H9 (cell line): ENCODE measurements around the gene DIS3L2. TPM values are rescaled to one million over a fixed set of nuclear protein-coding genes. Genes with fewer than 3 reads are reported as not detected.
"Not testable (repeated sequence)": the region's sequence is repeated elsewhere in the genome, so short reads cannot be mapped to it uniquely, and the experiment has no call there.

ENCODE experiments used
- DNase-seq: peaks from one replicate; pipeline ENCODE4 v3.0.0-alpha.2; 2017
- H2AFZ ChIP-seq: one replicate; pipeline ENCODE4 v1.6.1; 2013; ENCODE audit warnings: mild to moderate bottlenecking, low read length, control low read depth, moderate library complexity
- H2AK5ac ChIP-seq: 2 replicates; pipeline ENCODE4 v1.6.1; 2013; ENCODE audit warnings: low read length, control low read depth, mixed read lengths; ENCODE audit not compliant: insufficient read length
- H2BK120ac ChIP-seq: one replicate; pipeline ENCODE4 v1.6.1; 2013; ENCODE audit warnings: low read depth, mild to moderate bottlenecking, low read length, control low read depth, inconsistent platforms; ENCODE audit not compliant: poor library complexity, severe bottlenecking
- H2BK12ac ChIP-seq: 2 replicates; pipeline ENCODE4 v1.6.1; 2013; ENCODE audit warnings: low read length, control low read depth, mixed read lengths, low read depth; ENCODE audit not compliant: insufficient read length
- H2BK15ac ChIP-seq: 2 replicates; pipeline ENCODE4 v1.6.1; 2013; ENCODE audit warnings: low read depth, low read length, control low read depth
- H2BK20ac ChIP-seq: one replicate; pipeline ENCODE4 v1.6.1; 2013; ENCODE audit warnings: low read depth, mild to moderate bottlenecking, low read length, control low read depth, inconsistent platforms; ENCODE audit not compliant: poor library complexity, severe bottlenecking
- H2BK5ac ChIP-seq: 2 replicates; pipeline ENCODE4 v1.6.1; 2013; ENCODE audit warnings: low read length, control low read depth, mixed read lengths; ENCODE audit not compliant: insufficient read length
- H3K14ac ChIP-seq: 2 replicates; pipeline ENCODE4 v1.6.1; 2013; ENCODE audit warnings: low read length, control low read depth; ENCODE audit not compliant: insufficient read depth
- H3K18ac ChIP-seq: 2 replicates; pipeline ENCODE4 v1.6.1; 2013; ENCODE audit warnings: low read depth, mild to moderate bottlenecking, mixed read lengths, low read length, control low read depth; ENCODE audit not compliant: insufficient read length
- H3K23ac ChIP-seq: 2 replicates; pipeline ENCODE4 v1.6.1; 2013; ENCODE audit warnings: low read length, control low read depth, mixed read lengths, low read depth; ENCODE audit not compliant: insufficient read length
- H3K23me2 ChIP-seq: 2 replicates; pipeline ENCODE4 v1.6.1; 2013; ENCODE audit warnings: low read depth, mild to moderate bottlenecking, mixed read lengths, low read length, control low read depth; ENCODE audit not compliant: insufficient read length, poor library complexity, severe bottlenecking
- H3K27ac ChIP-seq: 2 replicates; pipeline ENCODE4 v1.5.1; 2013; ENCODE audit warnings: low read length, control low read depth, mixed read lengths, low read depth; ENCODE audit not compliant: insufficient read length
- H3K27me3 ChIP-seq: 2 replicates; pipeline ENCODE4 v1.6.1; 2013; ENCODE audit warnings: low read length, control low read depth, inconsistent platforms; ENCODE audit not compliant: insufficient read depth
- H3K4ac ChIP-seq: 2 replicates; pipeline ENCODE4 v1.6.1; 2013; ENCODE audit warnings: low read depth, mild to moderate bottlenecking, control low read depth, inconsistent platforms, low read length, moderate library complexity
- H3K4me1 ChIP-seq: 2 replicates; pipeline ENCODE4 v1.6.1; 2013; ENCODE audit warnings: low read length, control low read depth, inconsistent platforms; ENCODE audit not compliant: insufficient read depth
- H3K4me2 ChIP-seq: 2 replicates; pipeline ENCODE4 v1.6.1; 2013; ENCODE audit warnings: low read length, control low read depth, mixed read lengths; ENCODE audit not compliant: insufficient read length, insufficient read depth
- H3K56ac ChIP-seq: 2 replicates; pipeline ENCODE4 v1.6.1; 2013; ENCODE audit warnings: low read depth, mild to moderate bottlenecking, mixed read lengths, low read length, control low read depth; ENCODE audit not compliant: insufficient read length
- H3K79me1 ChIP-seq: 2 replicates; pipeline ENCODE4 v1.6.1; 2013; ENCODE audit warnings: low read depth, mild to moderate bottlenecking, moderate library complexity, low read length, control low read depth, inconsistent platforms; ENCODE audit not compliant: insufficient read depth, poor library complexity, severe bottlenecking
- H3K79me2 ChIP-seq: 2 replicates; pipeline ENCODE4 v1.6.1; 2013; ENCODE audit warnings: low read length, control low read depth, inconsistent platforms; ENCODE audit not compliant: insufficient read depth
- H3K9ac ChIP-seq: 2 replicates; pipeline ENCODE4 v1.6.1; 2013; ENCODE audit warnings: low read length, control low read depth, mixed read lengths; ENCODE audit not compliant: insufficient read length; ENCODE audit errors: extremely low read depth
- H3K9me3 ChIP-seq: one replicate; pipeline ENCODE4 v1.6.1; 2013; ENCODE audit warnings: low read depth, low read length, inconsistent platforms; ENCODE audit not compliant: control insufficient read depth
- H3T11ph ChIP-seq: one replicate; pipeline ENCODE4 v1.6.1; 2013; ENCODE audit warnings: mild to moderate bottlenecking, low read length, control low read depth, inconsistent platforms
- H4K20me1 ChIP-seq: one replicate; pipeline ENCODE4 v1.6.1; 2013; ENCODE audit not compliant: control insufficient read depth, insufficient read length, insufficient read depth
- H4K5ac ChIP-seq: 2 replicates; pipeline ENCODE4 v1.6.1; 2013; ENCODE audit warnings: low read depth, mild to moderate bottlenecking, mixed read lengths, low read length, control low read depth; ENCODE audit not compliant: insufficient read length
- H4K8ac ChIP-seq: replicated peaks from 2 replicates; pipeline ENCODE4 v1.6.1; 2013; ENCODE audit warnings: low read length, control low read depth, mixed read lengths, low read depth; ENCODE audit not compliant: insufficient read length
- H4K91ac ChIP-seq: 2 replicates; pipeline ENCODE4 v1.6.1; 2013; ENCODE audit warnings: low read depth, mild to moderate bottlenecking, moderate library complexity, mixed read lengths, low read length, control low read depth; ENCODE audit not compliant: insufficient read length
- H3K27ac Mint-ChIP-seq, 3 experiments: 2 replicates in 2 of 3; 3 replicates in 1 of 3; pipeline ENCODE4 v1.8.0; 2020 to 2021; ENCODE audit warnings: mixed read lengths in 3 of 3, mild to moderate bottlenecking in 1 of 3, moderate library complexity in 1 of 3
- H3K27me3 Mint-ChIP-seq: 2 replicates; pipeline ENCODE4 v1.8.0; 2021; ENCODE audit warnings: low read depth, mild to moderate bottlenecking, moderate library complexity, mixed read lengths
- H3K36me3 Mint-ChIP-seq, 3 experiments: 2 replicates in 2 of 3; 3 replicates in 1 of 3; pipeline ENCODE4 v1.8.0; 2020 to 2021; ENCODE audit warnings: low read depth in 3 of 3, mixed read lengths in 3 of 3; ENCODE audit not compliant: insufficient read depth in 1 of 3
- H3K4me1 Mint-ChIP-seq, 2 experiments: 2 replicates each; pipeline ENCODE4 v1.8.0; 2020; ENCODE audit warnings: mixed read lengths in 2 of 2
- H3K4me3 Mint-ChIP-seq, 2 experiments: 2 replicates in 1 of 2; 3 replicates in 1 of 2; pipeline ENCODE4 v1.8.0; 2020 to 2021; ENCODE audit warnings: mild to moderate bottlenecking in 2 of 2, mixed read lengths in 2 of 2, moderate library complexity in 1 of 2
- H3K9me3 Mint-ChIP-seq, 2 experiments: 2 replicates in 1 of 2; 3 replicates in 1 of 2; pipeline ENCODE4 v1.8.0; 2020; ENCODE audit warnings: mild to moderate bottlenecking in 2 of 2, mixed read lengths in 2 of 2, moderate library complexity in 1 of 2
- CTCF ChIP-seq: fragments of 200-600 bp; sonication (generic); conservative IDR thresholded peaks from 3 replicates; pipeline ENCODE4 v1.8.0; 2021; ENCODE audit warnings: antibody characterized with exemption, mild to moderate bottlenecking
- WGBS: extraction: QIAGEN DNeasy Blood & Tissue Kit; methylation state at CpG from one replicate; pipeline ENCODE4 v1.1.7; 2013; ENCODE audit warnings: missing lambda C conversion rate, low lambda C conversion rate, mixed read lengths; ENCODE audit not compliant: insufficient read length; ENCODE audit errors: extremely low coverage; 5-methylcytosine and 5-hydroxymethylcytosine counted together
- total RNA-seq: library from RNA; stranded (reverse); gene quantifications from 2 replicates; pipeline ENCODE4 v1.2.1, GENCODE V29; 2021

The DIS3L2 gene
- total RNA-seq, 1 experiment from 2014 or later: 28.1 TPM

DNA sequence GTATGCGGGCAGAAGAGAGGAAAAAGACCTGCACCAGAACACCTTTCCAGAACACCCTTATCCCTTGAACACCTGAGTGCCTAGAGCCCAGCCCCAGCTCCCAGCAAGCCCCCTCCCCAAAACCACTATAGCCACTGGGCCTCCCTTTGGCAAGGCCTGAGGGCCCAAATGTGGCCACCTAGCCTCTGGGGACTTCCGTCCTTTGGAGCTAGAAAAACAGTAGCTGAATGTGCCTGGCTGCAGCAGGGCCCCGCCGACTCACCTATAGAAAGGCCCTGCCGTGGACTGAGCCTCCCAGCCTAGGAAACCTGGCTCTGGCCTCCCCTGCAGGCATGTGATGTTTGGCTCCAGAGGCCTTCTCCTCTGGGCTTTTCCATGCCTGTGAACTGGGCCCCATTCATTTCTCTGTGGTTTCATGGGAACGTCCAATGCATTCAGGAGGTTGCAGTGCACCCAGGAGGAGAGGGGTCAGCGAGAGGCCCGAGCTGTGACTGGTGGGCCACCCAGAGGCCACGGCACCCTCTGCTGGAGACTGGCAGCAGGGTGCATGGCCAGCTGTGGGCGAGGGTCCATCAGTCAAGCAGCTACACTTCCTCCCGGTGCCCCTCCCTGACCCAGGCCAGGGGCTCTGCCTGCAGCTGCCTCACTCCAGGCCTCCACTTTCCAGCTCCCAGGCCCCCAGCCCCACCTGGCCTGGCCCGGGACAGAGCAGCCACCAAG is 401.7 kb downstream of the DIS3L2 start:
- not testable (repeated sequence) for H3K9me3 ChIP-seq
- peak overlapping the region in 2 of 3 experiments; percentile 36 to 70; a peak in 2 of 7 replicates for H3K27ac Mint-ChIP-seq

More for the DNA sequence above, 401.7 kb downstream of the DIS3L2 start:
- not testable (repeated sequence) for H3K36me3 Mint-ChIP-seq, H2BK20ac ChIP-seq, H3K4me1 ChIP-seq, H3K9ac ChIP-seq, H3K27me3 ChIP-seq, H3K9me3 Mint-ChIP-seq, H2BK15ac ChIP-seq, H3K27ac ChIP-seq, H3K4me2 ChIP-seq, H4K91ac ChIP-seq, H2BK12ac ChIP-seq, H4K5ac ChIP-seq, H2AK5ac ChIP-seq, H4K20me1 ChIP-seq, DNase-seq, H3K56ac ChIP-seq, H2AFZ ChIP-seq, H3K14ac ChIP-seq, H2BK5ac ChIP-seq, H3K23ac ChIP-seq, H4K8ac ChIP-seq, H3K79me2 ChIP-seq, H3K4ac ChIP-seq, H3K79me1 ChIP-seq, H3K18ac ChIP-seq, H3K23me2 ChIP-seq, H2BK120ac ChIP-seq, H3K27me3 Mint-ChIP-seq, H3T11ph ChIP-seq, H3K4me3 Mint-ChIP-seq
- H3K4me1 Mint-ChIP-seq: peaks cover 11 to 30% of the 10 kb centered on the region in 2 experiments
- peak; percentile 23; the same call in 1 of the 3 replicates for TF ChIP-seq CTCF
- WGBS: no CpG with 5 or more reads among the region's 12 CpGs
